Upper lobe of right lung (tissue), 1 donor: ENCODE results near the gene CYP2A6. TPM values are rescaled to one million over a fixed set of nuclear protein-coding genes. Genes with fewer than 3 reads are reported as not detected.
A peak's percentile ranks its signal among the peaks of the same experiment; 100 is the strongest.
"Not testable (repeated sequence)": the region's sequence is repeated elsewhere in the genome, so short reads cannot be mapped to it uniquely, and the experiment has no call there.

Experiments used
- ATAC-seq: fragments of 200-7000 bp; cut with Tn5 transposase; one replicate; pipeline ENCODE4 v1.9.1; 2020; ENCODE audit warnings: mild to moderate bottlenecking, moderate library complexity
- DNase-seq: peaks from one replicate; pipeline ENCODE4 v3.0.0-alpha.2; 2020
- H3K27ac ChIP-seq: fragments of 200-600 bp; one replicate; pipeline ENCODE4 v1.8.0; 2022
- H3K27me3 ChIP-seq: fragments of 200-600 bp; one replicate; pipeline ENCODE4 v1.8.0; 2022; ENCODE audit warnings: mild to moderate bottlenecking
- H3K36me3 ChIP-seq: fragments of 200-600 bp; one replicate; pipeline ENCODE4 v1.8.0; 2022
- H3K4me1 ChIP-seq: fragments of 200-600 bp; one replicate; pipeline ENCODE4 v1.8.0; 2022
- H3K4me3 ChIP-seq: fragments of 200-600 bp; one replicate; pipeline ENCODE4 v1.8.0; 2022; ENCODE audit warnings: mild to moderate bottlenecking
- H3K9me3 ChIP-seq: fragments of 200-600 bp; one replicate; pipeline ENCODE4 v1.8.0; 2022
- intact Hi-C: fragments of 100-400 bp; cut with DNase I; formaldehyde crosslinking; loops from one replicate; pipeline ENCODE4 v1.11.0; 2022
- long read RNA-seq: library from polyadenylated mRNA; unstranded; transcript quantifications from one replicate; pipeline ENCODE4 v2.0.0, GENCODE V29; 2021
- total RNA-seq: library from RNA; stranded (reverse); fragmentation: NEBNext Ultra II Directional; extraction: Animal tissue kit (Norgen Biotek cat#: 25700); gene quantifications from one replicate; pipeline ENCODE4 v1.2.1, GENCODE V29; 2021
- TF ChIP-seq, protein P1 (sequence below): fragments of 200-600 bp; IDR thresholded peaks from one replicate; pipeline ENCODE4 v1.8.0; 2022; ENCODE audit warnings: antibody characterized with exemption
- donor health status: DM: no; HTN: yes; CAD: no; lungs with severe emphysema.

CYP2A6 gene
- total RNA-seq: not detected
- long read RNA-seq: 0 reads

DNA sequence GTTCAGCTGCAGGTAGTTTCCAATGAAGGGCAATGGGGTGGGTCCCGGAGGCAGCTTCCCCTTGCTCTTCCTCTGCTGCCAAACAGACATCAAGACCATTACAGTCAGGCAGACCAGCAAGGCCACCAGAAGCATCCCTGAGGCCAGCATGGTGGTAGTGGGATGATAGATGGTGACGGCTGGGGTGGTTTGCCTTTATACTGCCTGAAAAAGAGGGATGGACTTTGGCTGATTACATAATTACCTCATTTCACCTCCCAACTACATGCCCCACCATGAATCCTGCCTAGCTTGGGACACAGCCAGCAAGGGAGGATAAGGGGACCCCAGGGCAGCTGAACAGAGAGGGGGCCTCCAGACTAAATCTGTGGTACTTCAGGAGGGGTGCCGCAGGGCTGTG, at the start of gene CYP2A6:
CYP2A6 (minus strand) TSS at position 171 of the 400 bp plus-strand sequence; CDS start at position 150, 21 bp downstream.
- H3K36me3 ChIP-seq, DNase-seq, ATAC-seq, H3K27me3 ChIP-seq, H3K9me3 ChIP-seq, H3K27ac ChIP-seq, H3K4me3 ChIP-seq, intact Hi-C loops, H3K4me1 ChIP-seq: not testable (repeated sequence)

DNA sequence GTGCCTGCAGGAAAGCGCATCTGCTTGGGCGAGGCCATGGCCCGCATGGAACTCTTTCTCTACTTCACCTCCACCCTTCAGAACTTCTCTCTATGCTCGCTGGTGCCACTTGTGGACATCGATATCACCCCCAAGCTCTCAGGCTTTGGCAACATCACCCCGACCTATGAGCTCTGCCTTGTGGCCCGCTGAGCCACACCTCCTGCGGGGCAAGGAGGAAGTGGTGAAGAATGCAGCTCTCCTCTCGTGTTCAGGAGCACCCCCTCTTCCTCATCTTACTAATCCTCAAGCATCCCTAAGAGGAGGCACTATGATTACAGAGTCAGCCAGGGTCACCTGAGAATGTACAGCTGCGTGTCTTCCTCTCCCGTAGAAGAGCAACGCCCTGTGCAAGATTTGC, 49.7 kb upstream of the CYP2A6 start:
- H3K4me3 ChIP-seq, H3K36me3 ChIP-seq, H3K27me3 ChIP-seq, intact Hi-C loops, H3K4me1 ChIP-seq, H3K27ac ChIP-seq, H3K9me3 ChIP-seq, DNase-seq: not testable (repeated sequence)
- peak; percentile 65 for ATAC-seq

DNA sequence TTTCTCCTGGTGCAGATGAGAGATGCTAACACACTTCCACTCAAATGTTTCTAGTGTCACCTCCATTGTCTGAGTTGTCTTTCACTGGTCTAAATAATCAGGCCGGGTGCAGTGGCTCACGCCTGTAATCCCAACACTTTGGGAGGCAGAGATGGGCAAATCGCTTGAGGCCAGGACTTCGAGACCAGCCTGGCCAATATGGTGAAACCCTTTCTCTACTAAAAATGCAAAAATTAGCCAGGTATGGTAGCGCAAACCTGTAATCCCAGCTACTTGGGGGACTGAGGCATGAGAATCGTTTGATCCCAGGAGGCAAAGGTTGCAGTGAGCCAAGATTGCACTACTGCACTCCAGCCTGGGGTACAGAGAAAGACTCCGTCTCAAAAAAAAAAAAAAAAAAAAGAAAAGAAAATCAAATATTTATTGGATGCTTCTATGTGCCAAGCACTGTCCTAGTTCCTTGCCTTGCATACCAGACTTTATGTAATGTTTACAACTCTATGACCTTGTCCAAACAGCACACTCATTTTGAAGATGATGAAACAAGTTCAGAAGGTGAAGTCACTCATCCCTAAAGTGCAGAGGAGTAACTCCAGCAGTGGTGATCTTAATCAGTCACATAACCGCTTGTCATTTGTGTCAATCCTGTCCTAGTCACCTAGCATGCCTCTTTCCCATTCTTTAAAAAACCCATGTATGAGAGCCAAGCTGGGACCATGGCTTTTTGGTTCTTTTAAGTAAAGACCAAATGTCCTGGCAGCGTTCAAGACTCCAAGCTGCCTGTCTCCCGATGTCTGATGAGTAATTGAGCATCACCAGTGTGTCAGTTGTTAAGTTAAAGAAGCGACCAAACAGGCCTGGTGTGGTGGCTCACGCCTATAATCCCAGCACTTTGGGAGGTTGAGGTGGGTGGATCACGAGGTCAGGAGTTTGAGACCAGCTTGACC, 46.9 kb upstream of the CYP2A6 start:
- H3K27ac ChIP-seq, H3K4me3 ChIP-seq, intact Hi-C loops, H3K9me3 ChIP-seq, DNase-seq, H3K36me3 ChIP-seq, H3K4me1 ChIP-seq, H3K27me3 ChIP-seq: not testable (repeated sequence)
- ATAC-seq: peak; percentile 64

DNA sequence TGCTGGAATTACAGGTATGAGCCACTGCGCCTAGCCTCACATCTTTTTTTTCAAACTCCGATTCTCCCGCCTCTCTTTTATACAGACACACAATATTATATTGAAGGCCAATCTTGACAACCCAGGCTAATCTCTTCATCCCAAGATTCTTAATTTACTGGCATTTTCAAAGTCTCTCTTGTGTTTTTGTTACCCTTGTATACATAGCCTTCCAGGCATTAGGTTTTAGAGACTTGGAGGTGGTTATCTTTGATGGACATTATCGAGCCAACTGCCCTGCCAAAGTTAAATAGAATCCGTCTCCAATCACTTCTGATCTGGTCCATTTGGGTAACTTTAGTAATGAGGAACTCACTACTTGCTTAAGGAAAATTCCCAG, 46.2 kb upstream of the CYP2A6 start:
- Histone ChIP-seq H3K27me3 (no peaks in the 10 kb centered on the region), H3K27ac (no peak overlapping the region), H3K9me3 (no peaks in the 10 kb centered on the region), H3K4me1 (no peaks in the 10 kb centered on the region), H3K36me3 (no peaks in the 10 kb centered on the region), H3K4me3 (no peak overlapping the region)
- no peak for ATAC-seq
- DNase-seq: no peak
- intact Hi-C loops: no loop called here
- TF ChIP-seq, protein P1, sequence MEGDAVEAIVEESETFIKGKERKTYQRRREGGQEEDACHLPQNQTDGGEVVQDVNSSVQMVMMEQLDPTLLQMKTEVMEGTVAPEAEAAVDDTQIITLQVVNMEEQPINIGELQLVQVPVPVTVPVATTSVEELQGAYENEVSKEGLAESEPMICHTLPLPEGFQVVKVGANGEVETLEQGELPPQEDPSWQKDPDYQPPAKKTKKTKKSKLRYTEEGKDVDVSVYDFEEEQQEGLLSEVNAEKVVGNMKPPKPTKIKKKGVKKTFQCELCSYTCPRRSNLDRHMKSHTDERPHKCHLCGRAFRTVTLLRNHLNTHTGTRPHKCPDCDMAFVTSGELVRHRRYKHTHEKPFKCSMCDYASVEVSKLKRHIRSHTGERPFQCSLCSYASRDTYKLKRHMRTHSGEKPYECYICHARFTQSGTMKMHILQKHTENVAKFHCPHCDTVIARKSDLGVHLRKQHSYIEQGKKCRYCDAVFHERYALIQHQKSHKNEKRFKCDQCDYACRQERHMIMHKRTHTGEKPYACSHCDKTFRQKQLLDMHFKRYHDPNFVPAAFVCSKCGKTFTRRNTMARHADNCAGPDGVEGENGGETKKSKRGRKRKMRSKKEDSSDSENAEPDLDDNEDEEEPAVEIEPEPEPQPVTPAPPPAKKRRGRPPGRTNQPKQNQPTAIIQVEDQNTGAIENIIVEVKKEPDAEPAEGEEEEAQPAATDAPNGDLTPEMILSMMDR: no peak

DNA sequence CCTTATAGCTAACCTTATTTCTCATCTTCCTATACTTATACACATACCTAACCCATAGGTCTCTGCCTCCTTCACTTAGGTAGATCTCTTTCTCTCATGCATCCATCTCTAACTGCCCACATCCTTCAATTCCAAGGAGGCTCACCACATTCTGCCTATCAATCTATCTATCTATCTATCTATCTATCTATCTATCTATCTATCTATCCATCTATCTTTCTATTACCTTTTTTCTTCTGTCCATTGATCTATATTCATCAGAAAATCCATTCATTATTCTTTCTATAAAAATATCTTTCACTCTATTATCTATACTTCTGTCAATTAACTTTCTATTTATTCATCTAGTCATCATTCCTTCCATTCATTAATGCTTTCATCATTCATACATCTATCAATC, 42.9 kb upstream of the CYP2A6 start:
- Histone ChIP-seq H3K36me3 (no peaks in the 10 kb centered on the region), H3K27ac (no peak overlapping the region), H3K4me1 (no peaks in the 10 kb centered on the region), H3K27me3 (no peaks in the 10 kb centered on the region), H3K4me3 (no peak overlapping the region), H3K9me3 (no peaks in the 10 kb centered on the region)
- ATAC-seq (no peak), DNase-seq (no peak)
- TF ChIP-seq, protein P1: no peak
- intact Hi-C loops: no loop called here

DNA sequence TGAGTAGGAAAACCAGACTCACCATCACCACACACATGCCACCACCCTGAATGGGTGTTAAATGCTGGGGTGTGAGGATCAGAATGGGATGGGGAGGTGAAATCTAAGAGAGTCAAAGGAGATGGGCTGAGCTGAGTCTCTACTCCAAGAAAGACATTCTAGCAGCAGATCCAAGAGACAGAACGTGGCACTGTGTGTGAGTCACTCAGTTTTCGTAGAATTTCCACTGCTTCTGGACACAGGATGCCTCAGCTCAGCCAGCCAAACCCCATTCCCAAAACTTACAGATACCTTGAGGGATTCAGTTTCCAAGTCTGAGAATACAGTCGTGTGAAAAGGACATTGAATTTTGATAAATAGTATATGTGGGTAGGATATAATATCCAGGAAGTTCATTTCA, 39.1 kb upstream of the CYP2A6 start:
- TF ChIP-seq, protein P1: no peak
- Histone ChIP-seq H3K4me1 (no peaks in the 10 kb centered on the region), H3K27ac (no peak overlapping the region), H3K4me3 (no peak overlapping the region), H3K36me3 (no peaks in the 10 kb centered on the region), H3K27me3 (no peaks in the 10 kb centered on the region), H3K9me3 (no peaks in the 10 kb centered on the region)
- intact Hi-C loops: no loop called here
- no peak for ATAC-seq
- no peak for DNase-seq

- intact Hi-C loops: no loop called here
- no peak for DNase-seq
- TF ChIP-seq, protein P1: no peak
- H3K27ac ChIP-seq: no peak overlapping the region
- no peaks in the 10 kb centered on the region for H3K9me3 ChIP-seq
- no peaks in the 10 kb centered on the region for H3K27me3 ChIP-seq
- H3K4me1 ChIP-seq: no peaks in the 10 kb centered on the region
- no peak for ATAC-seq
- H3K36me3 ChIP-seq: no peaks in the 10 kb centered on the region
- H3K4me3 ChIP-seq: no peak overlapping the region
Measured at GRCh38 chr19:40888191-40888590, 37.9 kb upstream of the CYP2A6 start.

DNA sequence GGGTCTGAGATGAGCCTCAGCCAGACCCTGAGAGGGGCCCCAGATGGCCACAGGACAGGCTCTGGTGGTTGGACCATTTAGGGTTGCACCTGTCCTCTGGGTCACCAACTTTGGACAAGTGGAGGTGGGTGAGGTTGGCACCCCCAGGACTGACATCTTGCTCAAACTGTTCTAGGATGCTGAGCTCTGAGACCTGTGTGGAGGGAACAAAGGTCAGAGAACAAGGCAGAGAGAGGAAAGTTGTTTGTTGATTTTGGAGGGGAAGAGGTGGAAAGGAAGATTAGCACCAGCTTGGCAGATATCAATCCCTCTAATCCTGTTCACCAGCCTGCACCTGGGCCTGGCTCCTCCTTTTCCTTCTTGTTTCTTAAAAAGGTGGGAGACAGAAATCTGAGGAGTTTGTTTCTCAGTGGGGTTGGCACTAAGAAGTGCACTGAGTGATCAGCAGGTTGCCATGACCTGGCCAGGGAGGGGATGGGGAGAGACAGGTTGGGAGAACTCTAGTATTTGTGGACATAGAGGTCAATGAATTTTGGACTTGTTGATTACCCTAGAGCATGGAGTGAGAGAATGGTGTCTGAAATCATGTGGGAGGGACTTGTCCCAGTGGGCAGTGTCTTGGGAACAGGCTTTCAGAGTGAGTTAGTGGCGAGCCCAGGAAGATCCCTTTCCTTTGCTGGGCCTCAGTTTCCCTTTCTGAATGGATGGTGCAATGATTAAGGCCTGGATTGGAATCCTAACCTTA, 34.1 kb upstream of the CYP2A6 start:
- DNase-seq, H3K27me3 ChIP-seq, ATAC-seq, H3K9me3 ChIP-seq, intact Hi-C loops, H3K4me3 ChIP-seq, H3K36me3 ChIP-seq, H3K27ac ChIP-seq, H3K4me1 ChIP-seq: not testable (repeated sequence)

GRCh38 chr19:40882062-40882461, 31.8 kb upstream of the CYP2A6 start, which contains the start of gene CYP2A7:
Gene CYP2A7 (minus strand): TSS chr19:40882231. CDS start chr19:40882210, 21 bp downstream.
- H3K9me3 ChIP-seq, intact Hi-C loops, DNase-seq, H3K4me3 ChIP-seq, H3K36me3 ChIP-seq, H3K27ac ChIP-seq, ATAC-seq, H3K27me3 ChIP-seq, H3K4me1 ChIP-seq: not testable (repeated sequence)

DNA sequence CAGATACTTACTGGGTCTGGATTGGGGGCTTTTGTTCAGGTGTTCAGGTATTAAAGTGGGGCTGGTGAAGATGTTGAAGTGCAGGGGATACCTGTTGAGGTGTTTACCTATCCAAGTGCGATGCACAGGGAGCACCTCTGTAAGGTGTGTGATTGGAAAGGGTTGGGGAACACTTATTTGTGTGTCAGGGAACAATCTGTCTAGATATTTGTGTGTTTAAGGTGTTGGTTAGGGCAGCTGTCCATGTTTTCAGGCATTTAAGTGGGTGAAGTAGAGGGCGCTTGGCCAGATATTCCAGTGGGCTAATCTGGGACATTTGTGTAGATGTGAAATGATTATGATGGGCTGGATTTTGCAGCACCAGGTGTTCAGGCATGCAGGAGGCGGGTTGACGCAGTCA, 29.1 kb upstream of the CYP2A6 start:
- H3K27me3 ChIP-seq, H3K4me1 ChIP-seq, H3K4me3 ChIP-seq, H3K27ac ChIP-seq, intact Hi-C loops, DNase-seq, H3K9me3 ChIP-seq, H3K36me3 ChIP-seq: not testable (repeated sequence)
- ATAC-seq: peak; percentile 54
